Adipose tissue (tissue), 3 donors: ENCODE measurements around the gene RBM38. TPM values are rescaled to one million over a fixed set of nuclear protein-coding genes. Genes with fewer than 3 reads are reported as not detected.

Source experiments
- H3K27ac ChIP-seq: one replicate; pipeline ENCODE4 v1.5.1; 2013; ENCODE audit warnings: low read depth, low read length
- WGBS, 3 donors: extraction: QIAGEN DNeasy Blood & Tissue Kit; methylation state at CpG; one replicate each; pipeline ENCODE4 v1.1.7; 2013; 5-methylcytosine and 5-hydroxymethylcytosine counted together
- polyA plus RNA-seq, 3 donors: library from polyadenylated mRNA; stranded (reverse); fragments of 200-250 nt; gene quantifications; one replicate each; pipeline ENCODE4 v1.2.3, GENCODE V29; 2013
- donor health status: healthy with polysubstance abuse.
- donor health status: Bipolar disorder and iron deficiency.
- donor health status: healthy.

RBM38 gene
- polyA plus RNA-seq, 3 donors: 9.9 to 17.3 (median 10.1) TPM

DNA sequence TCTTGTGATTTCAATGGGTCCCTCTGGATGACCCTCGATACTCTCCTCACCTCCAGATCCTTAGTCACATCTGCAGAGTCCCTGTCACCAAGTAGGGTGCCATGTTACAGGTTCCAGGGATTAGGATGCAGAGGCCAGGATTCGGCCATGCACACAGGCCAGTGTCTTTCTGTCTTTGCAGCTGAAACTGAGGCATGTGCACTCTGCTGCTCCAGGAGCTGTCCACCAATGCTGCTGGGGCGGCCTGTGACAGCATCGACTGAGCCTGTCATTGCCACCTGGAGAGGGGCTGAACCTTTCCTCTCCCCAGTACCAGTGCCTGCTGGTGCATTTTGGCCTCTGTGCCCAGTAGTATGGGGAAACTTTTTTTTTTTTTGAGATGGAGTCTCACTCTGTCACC, 4.4 kb upstream of the RBM38 start:
- H3K27ac ChIP-seq: no peak overlapping the region
- WGBS, 3 donors: 90 to 99% (median 98%) methylated on average over 4 of the region's 4 CpGs

DNA sequence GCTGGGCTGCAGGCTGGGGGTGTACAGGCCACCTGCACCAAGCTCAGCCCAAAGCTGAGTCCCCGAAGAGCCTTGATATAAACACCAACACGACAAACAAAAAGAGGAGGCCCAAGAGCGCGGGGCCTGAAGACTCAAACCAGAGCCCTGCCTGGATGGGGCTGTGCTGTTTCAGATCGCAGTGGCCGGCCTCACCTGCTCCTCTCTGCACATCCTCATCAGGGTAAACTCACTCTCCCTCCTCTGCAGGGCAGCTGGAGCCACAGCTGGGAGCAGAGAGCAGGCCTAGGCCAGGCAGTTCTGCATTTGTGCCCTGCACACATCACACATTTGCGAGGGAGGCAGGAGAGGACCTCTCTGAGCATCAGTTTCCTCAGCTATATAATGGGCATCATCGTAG, 3.7 kb upstream of the RBM38 start:
- H3K27ac ChIP-seq: no peak overlapping the region
- WGBS, 3 donors: 93 to 96% (median 94%) methylated on average over 8 of the region's 8 CpGs

DNA sequence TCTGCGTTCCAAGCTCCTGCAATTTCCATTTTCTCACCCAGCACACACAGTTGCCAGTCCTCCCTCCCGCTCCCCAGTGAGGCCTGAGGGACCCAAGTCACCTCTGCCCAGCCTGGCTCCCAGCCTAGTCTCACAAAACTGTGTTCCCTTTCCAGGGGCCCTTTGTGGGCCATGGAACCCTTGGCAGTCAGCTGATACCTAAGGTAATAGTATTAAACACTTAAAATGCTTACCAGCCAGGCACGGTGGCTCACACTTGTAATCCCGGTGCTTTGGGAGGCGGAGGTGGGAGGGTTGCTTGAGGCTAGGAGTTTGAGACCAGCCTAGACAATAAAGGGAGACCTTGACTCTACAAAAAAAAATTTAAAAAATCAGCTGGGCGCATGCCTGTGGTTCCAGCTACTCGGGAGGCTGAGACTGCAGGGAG, 3.2 kb upstream of the RBM38 start:
- H3K27ac ChIP-seq: no peak overlapping the region
- 68 to 85% (median 84%) methylated on average over 7 of the region's 7 CpGs for WGBS, 3 donors

DNA sequence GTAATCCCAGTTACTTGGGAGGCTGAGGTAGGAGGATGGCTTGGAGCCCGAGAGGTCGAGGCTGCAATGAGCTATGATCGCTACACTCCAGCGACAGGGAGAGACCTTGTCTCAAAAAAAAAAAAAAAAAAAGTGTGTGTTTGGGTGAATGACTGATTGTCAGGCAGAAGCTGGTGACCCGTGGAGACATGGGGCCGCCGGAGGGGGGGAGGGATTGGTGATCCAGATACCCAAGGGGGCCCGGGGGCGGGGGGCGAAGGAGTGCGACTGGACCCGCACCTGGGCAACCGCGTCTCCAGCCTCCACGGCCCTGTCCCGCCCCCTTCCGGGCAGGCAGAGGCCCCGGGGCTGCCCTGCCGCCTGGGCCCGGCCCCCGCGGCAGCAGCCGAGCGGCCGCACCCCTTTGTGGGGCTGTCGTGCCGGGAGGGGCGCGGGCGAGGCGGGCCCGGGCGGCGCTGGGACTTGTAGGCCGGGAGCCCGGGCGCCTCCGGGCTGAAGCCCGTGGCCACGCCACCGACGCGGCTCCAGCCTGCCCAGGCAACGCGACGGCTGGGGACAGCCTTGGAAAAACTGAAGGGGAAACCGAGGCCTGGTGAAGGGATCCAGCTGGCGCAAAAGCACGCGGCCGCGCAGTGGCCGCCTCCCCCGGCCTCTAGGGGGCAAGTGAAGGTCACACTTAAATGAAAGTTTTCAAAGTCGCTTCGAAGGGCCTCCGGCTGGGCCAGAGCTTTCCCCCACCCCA, 2.1 kb upstream of the RBM38 start:
- H3K27ac ChIP-seq: no peak overlapping the region
- 2 to 8% (median 6%) methylated on average over 40 to 57 of the region's 57 CpGs for WGBS, 3 donors

DNA sequence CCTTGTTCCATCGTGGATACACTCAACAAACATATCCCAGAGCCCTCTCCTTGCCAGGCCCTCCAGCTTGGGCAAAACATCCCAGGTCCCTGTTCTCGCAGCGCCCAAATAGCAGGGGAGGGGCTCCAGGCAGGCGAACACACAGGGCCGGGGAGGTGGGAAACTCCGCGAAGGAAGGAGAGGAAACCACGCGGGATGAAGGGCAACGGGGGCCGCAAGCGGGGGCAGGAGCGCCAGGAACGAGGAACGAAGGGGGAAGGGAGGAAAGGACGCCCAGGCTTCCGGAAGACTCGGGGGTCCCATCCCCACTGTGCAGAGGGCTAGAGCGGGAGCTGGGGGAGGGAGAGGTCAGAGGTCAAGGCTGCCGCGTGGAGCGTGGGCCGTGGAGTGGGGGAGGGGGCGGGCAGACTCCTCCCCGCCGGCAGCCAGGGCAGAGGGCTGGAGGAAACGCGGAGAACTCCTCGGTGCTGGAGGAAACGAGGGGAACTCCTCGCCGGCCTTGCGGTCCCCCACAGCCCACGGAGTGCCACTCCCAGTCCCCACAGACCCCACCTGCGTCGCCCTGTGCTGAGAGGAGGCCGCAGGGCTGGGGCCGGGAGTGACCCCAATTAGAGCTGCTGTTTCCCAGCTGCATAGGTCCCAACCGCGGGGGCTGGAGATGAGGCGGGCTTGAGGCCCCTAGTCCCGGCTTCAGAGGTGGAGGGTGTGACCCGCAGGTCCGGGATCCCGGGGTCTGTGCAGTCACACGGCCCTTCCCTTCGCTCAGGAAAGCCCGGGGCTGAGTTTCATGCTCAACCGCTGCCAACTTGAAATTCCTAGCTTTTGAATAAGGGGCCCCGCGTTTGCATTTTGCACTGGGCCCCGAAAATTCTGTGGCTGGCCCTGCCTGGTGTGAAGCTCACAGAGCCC, 1.2 kb upstream of the RBM38 start:
- 24 to 57% (median 33%) methylated on average over 51 to 52 of the region's 52 CpGs for WGBS, 3 donors
- no peak overlapping the region for H3K27ac ChIP-seq

DNA sequence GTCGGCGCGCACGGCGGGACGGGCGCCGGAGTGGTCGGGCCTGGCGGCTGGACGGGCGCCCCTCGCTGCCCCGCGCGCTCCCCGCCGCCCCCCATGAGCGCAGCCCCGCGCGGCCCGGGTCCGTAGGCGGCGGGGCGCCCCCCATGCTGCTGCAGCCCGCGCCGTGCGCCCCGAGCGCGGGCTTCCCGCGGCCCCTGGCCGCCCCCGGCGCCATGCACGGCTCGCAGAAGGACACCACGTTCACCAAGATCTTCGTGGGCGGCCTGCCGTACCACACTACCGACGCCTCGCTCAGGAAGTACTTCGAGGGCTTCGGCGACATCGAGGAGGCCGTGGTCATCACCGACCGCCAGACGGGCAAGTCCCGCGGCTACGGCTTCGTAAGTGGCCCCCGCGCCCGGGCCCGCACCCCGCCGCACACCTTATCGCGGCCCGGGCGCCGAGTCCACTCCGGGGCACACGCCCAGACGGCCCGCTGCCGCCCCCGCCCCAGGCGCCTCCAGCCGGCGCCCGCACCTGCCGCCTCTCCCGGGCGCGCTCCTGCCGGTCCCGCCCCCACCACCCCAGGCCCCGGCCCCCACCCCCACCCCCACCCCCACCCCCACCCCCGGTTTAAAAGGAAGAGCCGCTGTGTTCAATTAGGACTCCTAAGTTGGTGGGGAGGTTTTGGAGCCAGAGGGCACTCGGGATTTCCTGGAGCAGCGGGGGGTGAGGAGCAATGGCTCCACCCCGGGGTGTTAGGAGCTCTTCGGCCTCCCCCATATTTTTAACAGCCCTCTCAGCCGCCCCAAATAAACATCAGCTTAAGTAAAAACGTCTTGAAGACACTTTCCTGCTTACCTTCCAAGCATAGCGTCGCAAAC, 474 bp downstream of the RBM38 start:
- whole genome bisulfite sequencing, 3 donors: 2 to 4% (median 2%) methylated on average over 54 to 95 of the region's 98 CpGs
- H3K27ac ChIP-seq: no peak overlapping the region

DNA sequence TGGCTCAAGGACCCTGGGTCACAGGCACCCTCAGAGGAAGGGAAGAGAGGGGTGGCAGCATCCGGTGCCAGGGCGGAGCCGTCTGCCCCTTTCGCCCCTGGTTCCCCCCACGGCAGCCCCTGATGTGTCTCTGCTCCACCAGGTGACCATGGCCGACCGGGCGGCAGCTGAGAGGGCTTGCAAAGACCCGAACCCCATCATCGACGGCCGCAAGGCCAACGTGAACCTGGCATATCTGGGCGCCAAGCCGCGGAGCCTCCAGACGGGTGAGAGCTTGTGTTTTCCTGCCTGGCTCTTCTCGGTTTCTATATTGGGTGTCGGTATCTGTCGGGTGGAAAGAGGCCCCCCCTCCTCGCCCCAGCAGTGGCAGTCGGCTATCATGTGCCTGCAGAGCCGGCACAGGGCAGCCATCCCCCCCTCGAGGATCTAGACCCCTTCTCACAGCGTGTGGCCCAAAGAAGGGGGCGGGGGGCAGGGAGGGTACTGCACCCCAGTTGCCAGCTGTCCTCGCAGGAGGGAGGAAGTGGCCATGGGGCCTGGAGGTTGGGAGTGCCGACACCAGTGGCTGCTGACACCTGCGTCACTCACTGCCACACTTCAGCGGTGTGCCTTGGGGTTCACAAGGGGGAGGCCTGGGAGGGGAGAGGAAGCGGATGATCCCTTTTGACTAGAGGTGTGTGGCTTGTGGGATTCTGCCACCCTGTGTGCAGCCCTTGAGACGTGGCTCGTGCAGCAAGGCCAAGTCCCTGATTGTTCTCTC, 1.5 kb downstream of the RBM38 start:
- no peak overlapping the region for H3K27ac ChIP-seq
- WGBS, 3 donors: 50 to 60% (median 51%) methylated on average over 31 to 33 of the region's 33 CpGs

DNA sequence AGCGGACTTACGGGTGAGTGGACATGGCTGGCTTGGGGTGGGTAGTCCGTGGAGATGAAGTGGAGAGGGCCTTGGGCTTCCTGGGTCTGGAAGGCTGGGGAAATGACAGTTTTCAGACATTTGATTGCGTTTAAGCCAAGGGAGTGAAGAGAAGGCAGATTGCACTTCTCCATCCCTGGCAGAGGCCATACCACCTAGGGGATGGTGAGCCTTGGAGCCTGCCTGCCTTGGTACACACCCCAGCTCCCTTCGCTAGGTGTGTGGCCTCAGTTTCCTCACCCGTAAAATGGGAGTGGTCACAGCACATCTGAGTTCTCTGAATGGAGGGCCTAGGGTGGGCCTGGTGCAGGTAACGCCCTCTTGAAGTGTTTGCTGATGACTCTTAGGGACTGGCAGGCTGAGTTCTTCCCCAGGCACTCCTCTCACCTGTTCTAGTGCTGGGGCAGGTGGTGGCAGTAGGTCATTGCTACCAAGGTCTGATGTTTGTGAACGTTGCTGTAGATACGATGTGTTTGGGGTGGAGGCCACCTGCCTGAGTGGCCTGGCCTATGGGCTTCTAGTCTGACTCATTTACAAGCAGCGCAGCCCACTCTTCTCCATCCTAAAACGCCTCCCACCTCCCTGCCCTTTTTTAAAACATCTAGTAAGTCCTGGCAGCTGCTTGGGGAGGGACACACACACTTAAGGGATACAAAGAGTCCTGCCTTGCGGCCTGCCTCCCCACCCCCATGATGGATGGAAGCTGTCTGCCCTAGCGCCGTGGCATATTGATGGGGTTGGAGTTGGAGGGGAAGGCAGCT, 2.3 kb downstream of the RBM38 start:
- WGBS, 3 donors: 85 to 91% (median 91%) methylated on average over 14 of the region's 14 CpGs
- no peak overlapping the region for H3K27ac ChIP-seq

DNA sequence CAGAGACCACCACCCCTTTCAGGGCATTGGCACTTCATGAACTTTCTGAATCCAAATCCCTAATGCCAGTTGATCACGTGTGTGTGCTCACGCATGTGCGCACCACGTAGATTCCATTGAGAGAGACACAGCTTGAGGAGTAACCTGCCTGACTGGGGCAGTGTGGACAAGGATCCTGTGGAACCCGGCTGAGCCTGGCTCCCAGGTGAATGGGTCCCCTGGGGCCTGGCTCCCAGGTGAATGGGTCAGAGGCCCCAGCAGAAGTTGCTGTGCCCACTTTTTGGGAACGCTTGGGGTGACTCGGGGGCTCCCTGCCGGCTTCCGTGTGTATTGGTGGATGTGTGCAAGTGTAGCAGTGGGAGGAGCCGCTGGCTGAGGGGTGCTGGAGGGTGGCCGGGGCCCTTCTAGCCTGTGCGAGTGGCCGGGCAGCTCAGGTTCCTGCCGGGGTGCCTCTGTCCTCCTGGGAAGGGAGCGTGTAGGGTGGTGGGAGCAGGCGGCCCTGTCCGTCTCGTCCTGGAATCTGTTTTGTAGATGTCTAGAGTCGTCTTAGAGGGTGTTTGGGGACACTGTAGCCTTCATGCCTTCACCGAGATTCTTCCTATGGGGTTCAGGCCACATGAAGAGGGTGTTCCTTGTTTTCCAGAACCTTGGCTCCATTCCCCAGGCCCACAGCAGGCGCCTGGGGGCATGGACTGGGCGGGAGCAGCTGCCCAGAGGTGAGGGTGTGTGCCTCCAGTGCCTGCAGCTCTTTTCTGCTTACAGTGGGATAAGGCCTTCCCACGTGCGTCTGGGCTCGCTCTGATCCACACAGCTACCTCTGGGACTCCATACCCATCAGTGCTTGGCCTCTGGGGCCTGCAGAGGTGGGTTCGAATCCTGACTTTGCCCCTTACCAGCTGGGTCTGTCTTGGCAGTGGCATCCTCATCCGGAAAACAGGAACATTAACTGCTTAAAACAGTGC, 3.2 kb downstream of the RBM38 start:
- WGBS, 3 donors: 81 to 85% (median 81%) methylated on average over 27 of the region's 27 CpGs
- H3K27ac ChIP-seq: no peak overlapping the region

DNA sequence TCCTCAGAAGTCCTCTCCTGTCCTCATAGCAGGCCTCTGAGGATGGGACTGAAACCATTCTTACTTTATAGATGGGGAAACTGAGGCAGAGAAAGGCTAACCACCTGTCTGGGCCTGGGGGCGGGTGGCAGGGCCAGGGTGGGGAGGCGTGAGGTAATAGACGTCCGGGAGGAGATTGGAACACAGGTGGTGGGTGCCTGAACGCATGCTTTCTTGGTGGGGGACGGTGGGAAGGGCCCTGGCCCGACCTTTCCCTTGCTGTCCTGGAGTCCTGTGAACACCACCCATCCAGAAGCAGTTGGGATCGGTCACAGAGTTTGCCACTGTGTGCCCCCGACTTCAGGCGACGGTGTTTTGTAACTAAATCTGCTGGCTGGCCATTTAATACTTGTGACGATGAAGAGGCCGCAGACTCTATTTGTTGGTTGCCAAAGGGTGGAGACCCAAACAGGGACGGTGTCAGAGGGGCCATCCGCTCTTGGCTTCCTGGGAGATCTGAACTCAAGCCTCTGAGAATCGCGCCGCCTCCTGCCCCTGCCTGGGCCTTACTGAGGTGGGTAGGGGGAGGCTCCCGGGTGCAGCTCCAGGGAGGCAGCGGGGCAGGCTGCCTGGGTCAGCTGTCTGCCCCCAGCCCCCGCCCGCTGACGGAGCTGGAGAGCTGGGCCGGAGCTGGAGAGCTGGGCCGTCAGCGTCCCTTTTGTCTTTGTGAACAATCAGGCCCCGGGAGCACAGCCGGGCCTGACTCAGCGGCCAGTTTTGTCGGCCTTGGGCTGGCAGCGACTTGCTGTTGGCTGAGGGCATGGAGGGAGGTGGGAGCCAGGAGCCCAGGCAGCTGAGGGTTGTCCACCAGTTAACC, 4.1 kb downstream of the RBM38 start:
- no peak overlapping the region for H3K27ac ChIP-seq

DNA sequence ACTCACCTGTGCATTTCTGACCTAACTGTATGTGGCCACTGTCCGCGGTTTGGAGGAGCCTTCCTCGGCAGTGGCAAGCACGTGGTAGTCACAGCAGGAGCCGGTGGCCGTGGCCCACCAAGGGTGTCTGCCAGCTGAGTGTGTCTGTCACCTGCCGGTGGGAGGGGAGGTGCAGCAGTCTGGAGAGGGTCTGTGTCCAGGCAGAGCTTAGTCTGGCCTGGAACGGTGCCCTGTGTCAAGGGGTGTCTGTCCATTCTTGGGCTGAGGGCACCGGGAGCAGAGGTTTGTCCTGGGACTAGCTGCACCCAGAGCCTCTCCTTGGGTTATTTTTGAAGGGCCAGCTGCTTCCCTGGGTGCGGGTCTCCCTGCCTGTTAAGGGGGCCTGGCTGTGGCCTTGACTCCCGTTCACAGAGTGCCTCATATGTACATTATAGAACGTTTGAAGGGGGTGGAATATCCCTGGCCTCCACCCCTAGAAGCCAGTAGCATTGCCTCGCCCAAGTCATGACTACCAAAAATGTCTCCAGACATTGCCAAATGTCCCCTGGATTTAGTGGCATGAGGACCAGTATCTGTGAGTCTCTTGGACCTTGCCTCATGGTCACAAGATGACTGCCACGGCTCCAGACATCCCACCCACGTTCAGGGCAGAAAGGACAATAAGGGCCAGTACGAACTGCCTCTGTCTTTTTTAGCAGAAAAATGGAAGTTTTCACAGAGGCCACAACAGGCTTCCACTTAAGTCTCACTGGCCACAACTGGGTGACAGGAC, 5.2 kb downstream of the RBM38 start:
- 86 to 90% (median 87%) methylated on average over 16 of the region's 16 CpGs for WGBS, 3 donors

More for the DNA sequence above, 4.1 kb downstream of the RBM38 start:
- 52 to 69% (median 67%) methylated on average over 30 to 31 of the region's 31 CpGs for WGBS, 3 donors

DNA sequence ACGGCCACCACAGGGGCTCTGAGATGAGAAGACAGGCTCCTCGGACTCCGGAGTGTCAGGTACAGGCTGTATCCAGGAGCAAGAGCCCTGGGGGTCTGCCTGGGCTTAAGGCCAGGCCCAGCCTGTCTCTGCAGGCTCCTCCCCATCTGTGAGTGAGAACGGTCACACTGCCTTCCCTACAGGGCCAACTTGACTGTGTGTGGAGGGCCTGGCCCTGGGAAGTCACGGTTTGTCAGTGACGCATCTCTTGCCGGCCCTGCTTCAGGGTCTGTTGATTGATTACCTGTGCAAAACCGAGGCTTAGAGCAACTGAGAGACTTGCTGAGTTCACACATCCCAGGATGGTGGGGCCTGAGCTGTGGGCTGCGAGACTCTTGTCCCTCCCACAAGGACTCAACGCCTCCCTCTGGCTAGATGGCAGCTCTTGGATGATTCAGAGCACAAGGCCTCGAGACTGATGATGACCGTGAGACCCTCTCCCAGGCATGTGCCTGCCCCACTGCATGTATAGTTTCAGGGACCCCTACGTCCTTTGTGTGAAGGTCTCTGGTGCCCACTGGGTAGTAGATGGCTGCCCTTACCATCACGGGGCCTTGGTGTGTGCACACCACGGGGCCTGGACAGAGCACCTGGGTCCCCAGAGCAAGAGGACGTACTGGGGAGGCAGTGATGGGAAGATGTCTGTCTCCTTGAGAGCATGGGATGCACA, 5.9 kb downstream of the RBM38 start:
- WGBS, 3 donors: 92% methylated on average over 16 of the region's 16 CpGs
- H3K27ac ChIP-seq: no peak overlapping the region

More for the DNA sequence above, 5.2 kb downstream of the RBM38 start:
- no peak overlapping the region for H3K27ac ChIP-seq

DNA sequence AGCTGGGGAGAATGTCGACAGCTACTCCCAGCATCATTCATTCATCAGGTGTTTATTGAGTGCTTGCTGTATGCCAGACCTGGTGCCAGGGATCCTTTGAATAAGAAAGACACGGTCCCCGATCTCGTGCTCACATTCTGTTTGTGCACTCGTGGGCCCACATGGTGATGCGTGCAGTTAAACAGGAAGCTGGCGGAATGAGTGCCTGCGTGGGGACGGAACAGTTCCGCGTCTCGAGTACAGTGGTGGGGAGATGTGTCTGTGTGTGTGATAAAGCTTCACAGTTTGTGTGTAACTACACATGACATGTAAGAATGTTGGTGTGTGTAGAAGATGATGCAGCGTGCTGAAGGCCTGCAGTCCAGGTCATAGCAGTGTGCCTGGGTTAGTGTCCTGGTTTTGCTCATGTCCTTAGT, 6.5 kb downstream of the RBM38 start:
- H3K27ac ChIP-seq: no peak overlapping the region
- 45 to 77% (median 52%) methylated on average over 13 of the region's 13 CpGs for WGBS, 3 donors

DNA sequence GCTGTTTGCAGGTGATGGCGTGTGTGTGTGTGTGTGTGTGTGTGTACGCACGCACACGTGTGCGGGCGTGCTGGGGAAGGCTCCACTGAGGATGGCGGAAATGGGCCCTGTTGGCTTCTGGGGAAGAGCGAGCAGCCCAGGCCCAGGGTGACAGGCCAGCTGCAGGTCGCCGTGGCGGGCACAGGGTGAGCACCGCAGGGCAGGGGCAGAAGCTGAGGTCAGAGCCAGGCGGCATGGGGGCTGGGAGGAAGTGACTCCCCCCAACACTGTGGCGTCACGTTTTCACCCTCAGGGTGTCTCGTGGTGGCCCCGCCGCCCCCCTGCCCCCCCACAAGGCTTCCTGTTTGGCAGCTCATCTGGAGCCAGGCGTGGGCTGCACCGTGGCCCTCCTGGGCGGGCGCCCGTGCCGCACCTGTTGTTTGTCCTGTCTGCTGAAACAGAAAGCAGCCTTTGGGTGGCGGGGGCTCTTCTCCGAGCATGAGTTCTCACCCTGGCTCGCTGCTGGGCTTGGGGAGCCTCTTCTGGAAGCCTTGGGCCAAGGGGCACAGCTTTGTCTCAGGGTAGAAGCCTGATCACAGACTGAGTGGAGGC, 7.1 kb downstream of the RBM38 start:
- 32 to 64% (median 38%) methylated on average over 20 to 27 of the region's 27 CpGs for WGBS, 3 donors
- peak overlapping the region; percentile 4 for H3K27ac ChIP-seq
